Transverse colon (tissue), 4 donors: ENCODE results near the gene ST3GAL6. TPM values are rescaled to one million over a fixed set of nuclear protein-coding genes. Genes with fewer than 3 reads are reported as not detected.

ENCODE experiments used
- DNase-seq: peaks from one replicate; pipeline ENCODE4 v3.0.0-alpha.2; 2019
- H3K27ac ChIP-seq, 4 donors: fragments of 200-600 bp; sonication (generic); 2 replicates each; pipeline ENCODE4 v1.5.1; 2016 to 2018; ENCODE audit warnings: inconsistent platforms in 4 of 4
- H3K27me3 ChIP-seq: fragments of 200-600 bp; sonication (generic); 2 replicates; pipeline ENCODE4 v1.5.1; 2017; ENCODE audit warnings: inconsistent platforms
- H3K36me3 ChIP-seq, 4 donors: fragments of 200-600 bp; sonication (generic); 2 replicates each; pipeline ENCODE4 v1.5.1; 2017 to 2019; ENCODE audit warnings: inconsistent platforms in 4 of 4
- H3K4me1 ChIP-seq, 4 donors: fragments of 200-600 bp; sonication (generic); 2 replicates each; pipeline ENCODE4 v1.5.1; 2017 to 2020; ENCODE audit warnings: inconsistent platforms in 4 of 4
- H3K4me3 ChIP-seq, 4 donors: fragments of 200-600 bp; sonication (generic); 1 replicate in 1 of 4; 2 replicates in 3 of 4; pipeline versions ENCODE4 v1.5.1 to v1.6.1; 2017 to 2019; ENCODE audit warnings: inconsistent platforms in 4 of 4
- H3K9me3 ChIP-seq, 2 donors: fragments of 200-600 bp; sonication (generic); 2 replicates each; pipeline ENCODE4 v1.5.1; 2017 to 2019; ENCODE audit warnings: inconsistent platforms in 2 of 2
- CTCF ChIP-seq, 5 experiments: fragments of 200-600 bp in 3 of 5; fragments of 450-650 bp in 2 of 5; sonication (generic) in 3 of 5; IDR thresholded peaks; 1 replicate in 2 of 5; 2 replicates in 3 of 5; pipeline ENCODE4 v1.5.1; 2016 to 2017; ENCODE audit warnings: antibody characterized with exemption in 5 of 5, inconsistent platforms in 3 of 5, mild to moderate bottlenecking in 2 of 5, moderate library complexity in 1 of 5
- EP300 ChIP-seq: sonication (generic); formaldehyde crosslinking; IDR thresholded peaks from one replicate; pipeline ENCODE4 v1.6.1; 2017; ENCODE audit warnings: antibody characterized with exemption, low read depth
- POLR2A ChIP-seq: fragments of 450-650 bp; IDR thresholded peaks from one replicate; pipeline ENCODE4 v1.6.1; 2016; ENCODE audit warnings: antibody characterized with exemption, mild to moderate bottlenecking, moderate library complexity
- POLR2AphosphoS5 ChIP-seq, 3 donors: sonication (generic); formaldehyde crosslinking; IDR thresholded peaks; one replicate each; pipeline ENCODE4 v1.6.1; 2016; ENCODE audit warnings: antibody characterized with exemption in 3 of 3
- WGBS, 2 donors: methylation state at CpG; one replicate each; pipeline ENCODE4 v1.1.5; 2018; ENCODE audit warnings: low coverage in 1 of 2; 5-methylcytosine and 5-hydroxymethylcytosine counted together
- in situ Hi-C, 4 donors: fragments of 200-750 bp; cut with MboI; loops; one replicate each; pipeline versions ENCODE4 v1.15.0 to v1.15.1; 2017; ENCODE audit warnings: low sequenced_read_pairs in 3 of 4, low pct_ligation_motif_present in 1 of 4, low pct_unique_long_range_greater_than_20kb in 1 of 4
- intact Hi-C: fragments of 100-400 bp; cut with DNase I; formaldehyde crosslinking; loops from one replicate; pipeline ENCODE4 v1.15.1; 2023; ENCODE audit warnings: low total_unique reads
- total RNA-seq, 4 donors: library from RNA; depleted of rRNA; stranded (reverse); fragments of >200 nt; gene quantifications; one replicate each; pipeline ENCODE4 v1.1.0, GENCODE V29; 2016

ST3GAL6 gene
- total RNA-seq, 4 donors from 2014 or later: 2.2 to 9.7 (median 2.6) TPM

DNA sequence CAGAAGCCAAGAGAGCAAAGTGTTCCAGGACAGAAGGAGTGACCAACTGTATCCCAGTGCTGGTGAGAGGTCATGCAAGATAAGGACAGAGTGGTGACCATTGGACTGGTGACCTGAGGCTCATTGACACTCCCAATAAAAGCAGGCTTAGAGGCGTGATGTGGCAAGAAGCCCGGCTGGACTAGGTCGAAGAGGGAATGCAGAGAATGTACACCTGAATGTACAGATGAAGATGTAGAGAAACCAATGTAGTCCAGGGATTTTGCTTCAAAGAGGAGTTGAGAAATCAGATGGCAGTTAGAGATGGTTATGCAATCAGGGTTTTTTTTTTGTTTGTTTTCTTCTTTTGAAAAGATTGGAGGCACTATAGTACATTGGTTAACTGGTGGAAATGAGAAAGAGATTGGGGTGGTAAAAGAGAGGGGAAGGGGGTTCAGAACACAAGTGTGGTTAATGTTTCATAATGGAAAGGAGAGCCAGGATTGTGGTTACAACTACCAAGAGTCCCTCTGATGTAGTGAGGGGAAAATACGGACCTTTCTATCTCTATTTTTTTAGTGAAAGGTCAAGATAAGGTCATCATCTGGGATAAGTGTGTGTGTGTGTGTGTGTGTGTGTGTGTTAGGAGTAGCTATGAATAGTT is 23.3 kb downstream of the ST3GAL6 start:
- Histone ChIP-seq H3K9me3 (no peaks in the 10 kb centered on the region), H3K36me3 (no peaks in the 10 kb centered on the region), H3K27ac (no peak overlapping the region), H3K27me3 (no peaks in the 10 kb centered on the region), H3K4me1 (no peaks in the 10 kb centered on the region), H3K4me3 (no peak overlapping the region)
- in situ Hi-C loops: no loop called here
- TF ChIP-seq POLR2A (no peak), EP300 (no peak), POLR2AphosphoS5 (IDR thresholded peaks at IDR 0.05) (no peak), CTCF (IDR thresholded peaks at IDR 0.05) (no peak)
- intact Hi-C loops: no loop called here
- 81 to 84% methylated on average over 3 to 4 of the region's 4 CpGs for WGBS, 2 donors
- DNase-seq: no peak

GRCh38 chr3:98787181-98787580 is 24.0 kb downstream of the ST3GAL6 start:
- in situ Hi-C loops (no loop called here), intact Hi-C loops (no loop called here)
- WGBS, 2 donors: 79% methylated on average over 2 of the region's 2 CpGs; no CpG with 5 or more reads in 1 of the 2 donors
- Histone ChIP-seq H3K36me3 (no peaks in the 10 kb centered on the region), H3K27ac (no peak overlapping the region), H3K27me3 (no peaks in the 10 kb centered on the region), H3K4me1 (no peaks in the 10 kb centered on the region), H3K4me3 (no peak overlapping the region), H3K9me3 (no peaks in the 10 kb centered on the region)
- DNase-seq: no peak
- TF ChIP-seq POLR2A: no peak
- no peak for TF ChIP-seq EP300
- no peak for TF ChIP-seq CTCF (IDR thresholded peaks at IDR 0.05)
- no peak for TF ChIP-seq POLR2AphosphoS5 (IDR thresholded peaks at IDR 0.05)

DNA sequence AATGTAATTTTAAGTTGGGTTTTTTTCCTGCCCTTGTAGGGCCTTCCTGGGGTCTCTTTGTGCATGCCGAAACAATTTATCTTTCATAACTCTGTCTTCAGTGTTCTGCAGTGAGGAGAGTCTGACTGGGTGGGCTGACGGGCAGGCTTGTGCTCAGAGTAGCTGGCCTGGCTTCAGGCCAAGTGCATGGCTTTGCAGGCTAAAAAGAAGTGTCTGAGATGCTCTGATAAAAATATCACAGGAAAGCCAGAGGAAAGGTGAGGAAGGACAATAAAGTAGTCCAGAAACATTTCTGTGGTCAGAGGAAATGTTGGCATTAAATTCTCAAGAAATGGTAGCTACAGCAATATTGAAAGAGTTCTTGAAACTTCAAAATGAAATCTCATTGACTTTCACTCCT is 25.5 kb downstream of the ST3GAL6 start:
- TF ChIP-seq POLR2AphosphoS5 (IDR thresholded peaks at IDR 0.05) (no peak), EP300 (no peak), CTCF (IDR thresholded peaks at IDR 0.05) (no peak), POLR2A (no peak)
- Histone ChIP-seq H3K27ac (no peak overlapping the region), H3K9me3 (no peaks in the 10 kb centered on the region), H3K4me3 (no peak overlapping the region), H3K4me1 (no peaks in the 10 kb centered on the region), H3K27me3 (no peaks in the 10 kb centered on the region), H3K36me3 (no peaks in the 10 kb centered on the region)
- DNase-seq: no peak
- WGBS, 2 donors: 14 to 53% methylated on average over 1 to 2 of the region's 2 CpGs
- in situ Hi-C loops: no loop called here
- intact Hi-C loops: no loop called here

GRCh38 chr3:98791341-98792325 is 28.5 kb downstream of the ST3GAL6 start:
- H3K4me3 ChIP-seq: no peak overlapping the region
- H3K27me3 ChIP-seq: no peaks in the 10 kb centered on the region
- H3K36me3 ChIP-seq: no peaks in the 10 kb centered on the region
- TF ChIP-seq EP300: no peak
- TF ChIP-seq CTCF (IDR thresholded peaks at IDR 0.05): no peak
- no peak for TF ChIP-seq POLR2AphosphoS5 (IDR thresholded peaks at IDR 0.05)
- TF ChIP-seq POLR2A: no peak
- intact Hi-C loops: no loop called here
- WGBS, 2 donors: 76 to 77% methylated on average over 6 to 7 of the region's 7 CpGs
- no peak overlapping the region for H3K27ac ChIP-seq
- no peak for DNase-seq
- in situ Hi-C loops: no loop called here
- no peaks in the 10 kb centered on the region for H3K4me1 ChIP-seq
- no peaks in the 10 kb centered on the region for H3K9me3 ChIP-seq
